ENCODE results near the gene SKAP1. TPM values are rescaled to one million over a fixed set of nuclear protein-coding genes. Genes with fewer than 3 reads are reported as not detected.

Gene SKAP1
- total RNA-seq, 1 donor from 2014 or later, result not detected

DNA sequence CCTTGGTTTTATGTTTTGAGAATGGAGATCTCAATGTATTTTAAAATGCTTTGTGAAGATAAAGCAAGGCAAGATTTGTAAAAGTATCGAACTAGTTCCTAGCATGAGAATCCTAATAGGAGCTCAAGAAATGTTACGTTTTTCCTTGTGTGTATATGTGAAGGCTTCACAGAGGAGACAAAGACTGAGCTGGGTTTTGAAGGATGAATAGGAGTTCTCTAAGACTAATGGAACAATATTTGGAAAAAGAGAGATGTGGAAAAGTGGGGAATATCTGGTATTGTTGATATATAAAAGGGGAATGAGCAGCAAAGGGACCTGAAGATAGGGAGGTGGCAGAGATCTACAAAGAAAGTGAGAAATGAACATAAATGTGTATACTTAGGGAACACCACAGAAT, 195.1 kb downstream of the SKAP1 start:
- Histone ChIP-seq H3K9ac (no peak overlapping the region), H2AFZ (replicated peaks) (no peak overlapping the region), H3K4me1 (no peaks in the 10 kb centered on the region), H3K27ac (no peak overlapping the region), H3K9me3 (ENCODE audit: low read depth) (no peaks in the 10 kb centered on the region), H3K4me2 (no peak overlapping the region), H4K20me1 (ENCODE audit: low read depth) (no peaks in the 10 kb centered on the region), H3K27me3 (peaks cover 42% of the 10 kb centered on the region), H3K4me3 (no peak overlapping the region), H3F3A (ENCODE audit: low read depth) (no peaks in the 10 kb centered on the region), H3K79me2 (ENCODE audit: low read depth) (no peaks in the 10 kb centered on the region), H3K36me3 (no peaks in the 10 kb centered on the region)
- Mint-ChIP-seq H3K36me3 (no peaks in the 10 kb centered on the region), H3K27ac (no peak overlapping the region), H3K4me1 (no peaks in the 10 kb centered on the region), H3K27me3 (ENCODE audit: insufficient read depth, low read depth) (peaks cover 3% of the 10 kb centered on the region), H3K4me3 (no peak overlapping the region), H3K9me3 (no peaks in the 10 kb centered on the region)
- TF ChIP-seq EZH2 (IDR thresholded peaks at IDR 0.05), result no peak
- no peak for TF ChIP-seq CTCF (IDR thresholded peaks at IDR 0.05)
- TF ChIP-seq EZH2phosphoT487 (IDR thresholded peaks at IDR 0.05), result no peak
- DNase-seq (ENCODE audit: low spot score), result no peak

GRCh38 chr17:48231995-48232959, 197.7 kb downstream of the SKAP1 start:
- TF ChIP-seq CTCF (IDR thresholded peaks at IDR 0.05) (no peak), EZH2 (IDR thresholded peaks at IDR 0.05) (no peak), EZH2phosphoT487 (IDR thresholded peaks at IDR 0.05) (no peak)
- Histone ChIP-seq H3K4me3 (no peak overlapping the region), H3K9ac (no peak overlapping the region), H3K36me3 (no peaks in the 10 kb centered on the region), H3K79me2 (ENCODE audit: low read depth) (no peaks in the 10 kb centered on the region), H2AFZ (replicated peaks) (no peak overlapping the region), H3K27ac (no peak overlapping the region), H3K4me1 (no peaks in the 10 kb centered on the region), H3K4me2 (no peak overlapping the region), H4K20me1 (ENCODE audit: low read depth) (no peaks in the 10 kb centered on the region), H3K27me3 (peaks cover 52% of the 10 kb centered on the region), H3K9me3 (ENCODE audit: low read depth) (no peaks in the 10 kb centered on the region), H3F3A (ENCODE audit: low read depth) (no peaks in the 10 kb centered on the region)
- Mint-ChIP-seq H3K9me3 (no peaks in the 10 kb centered on the region), H3K36me3 (no peaks in the 10 kb centered on the region), H3K4me1 (no peaks in the 10 kb centered on the region), H3K4me3 (no peak overlapping the region), H3K27me3 (ENCODE audit: insufficient read depth, low read depth) (peaks cover 5% of the 10 kb centered on the region), H3K27ac (no peak overlapping the region)
- no peak for DNase-seq (ENCODE audit: low spot score)

GRCh38 chr17:48229936-48230335, 200.1 kb downstream of the SKAP1 start:
- Mint-ChIP-seq H3K4me1 (no peaks in the 10 kb centered on the region), H3K4me3 (no peak overlapping the region), H3K27me3 (ENCODE audit: insufficient read depth, low read depth) (peaks cover 5% of the 10 kb centered on the region), H3K27ac (no peak overlapping the region), H3K9me3 (no peaks in the 10 kb centered on the region), H3K36me3 (no peaks in the 10 kb centered on the region)
- no peak for DNase-seq (ENCODE audit: low spot score)
- no peaks in the 10 kb centered on the region for H3K9me3 ChIP-seq (ENCODE audit: low read depth)
- H3K9ac ChIP-seq, result no peak overlapping the region
- H3K4me2 ChIP-seq, result no peak overlapping the region
- H3F3A ChIP-seq (ENCODE audit: low read depth), result no peaks in the 10 kb centered on the region
- H3K4me3 ChIP-seq, result no peak overlapping the region
- H3K79me2 ChIP-seq (ENCODE audit: low read depth), result no peaks in the 10 kb centered on the region
- H2AFZ ChIP-seq (replicated peaks), result no peak overlapping the region
- H3K27me3 ChIP-seq, result peaks cover 41% of the 10 kb centered on the region
- no peaks in the 10 kb centered on the region for H3K36me3 ChIP-seq
- H3K27ac ChIP-seq, result no peak overlapping the region
- no peaks in the 10 kb centered on the region for H4K20me1 ChIP-seq (ENCODE audit: low read depth)
- TF ChIP-seq CTCF (IDR thresholded peaks at IDR 0.05), result no peak
- no peak for TF ChIP-seq EZH2phosphoT487 (IDR thresholded peaks at IDR 0.05)
- TF ChIP-seq EZH2 (IDR thresholded peaks at IDR 0.05), result no peak
- H3K4me1 ChIP-seq, result no peaks in the 10 kb centered on the region
